H54 (cell line): Measurements from ENCODE around the gene RHOB.
A peak's percentile ranks its signal among the peaks of the same experiment; 100 is the strongest.

Source experiments
- DNase-seq: peaks from one replicate; pipeline ENCODE4 v3.0.0; 2011; ENCODE audit warnings: low spot score, mixed read lengths; ENCODE audit not compliant: insufficient read length
- FAIRE-seq: peaks from 3 replicates; lab custom pipeline; 2011; peaks lifted over from hg19 to GRCh38; lab: Jason Lieb, UNC
- POLR2A ChIP-seq: IDR thresholded peaks from 2 replicates; pipeline ENCODE4 v1.6.1; 2011; ENCODE audit warnings: low read depth, mild to moderate bottlenecking, low read length

Gene RHOB

DNA sequence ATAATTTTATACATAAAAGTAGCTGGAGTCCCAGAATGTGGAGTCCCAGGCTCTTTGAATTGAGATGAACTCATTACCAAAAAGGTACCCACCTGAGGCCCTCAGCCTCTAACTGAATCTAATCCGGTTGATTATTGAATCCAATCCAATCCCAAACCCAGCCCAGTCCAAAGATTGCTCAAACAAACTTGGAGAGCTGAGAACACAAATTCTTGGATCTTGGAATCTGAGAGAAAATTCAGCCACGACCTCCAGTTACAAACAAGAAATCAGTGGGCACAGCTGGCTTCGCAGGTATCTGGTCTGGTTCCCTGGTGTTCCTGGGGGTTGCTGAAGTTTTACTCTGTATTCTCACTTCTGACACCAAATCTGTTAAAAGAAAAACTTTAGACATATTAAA is 28.4 kb upstream of the RHOB start:
- DNase-seq (no peak), FAIRE-seq (no peak)
- TF ChIP-seq POLR2A: no peak

DNA sequence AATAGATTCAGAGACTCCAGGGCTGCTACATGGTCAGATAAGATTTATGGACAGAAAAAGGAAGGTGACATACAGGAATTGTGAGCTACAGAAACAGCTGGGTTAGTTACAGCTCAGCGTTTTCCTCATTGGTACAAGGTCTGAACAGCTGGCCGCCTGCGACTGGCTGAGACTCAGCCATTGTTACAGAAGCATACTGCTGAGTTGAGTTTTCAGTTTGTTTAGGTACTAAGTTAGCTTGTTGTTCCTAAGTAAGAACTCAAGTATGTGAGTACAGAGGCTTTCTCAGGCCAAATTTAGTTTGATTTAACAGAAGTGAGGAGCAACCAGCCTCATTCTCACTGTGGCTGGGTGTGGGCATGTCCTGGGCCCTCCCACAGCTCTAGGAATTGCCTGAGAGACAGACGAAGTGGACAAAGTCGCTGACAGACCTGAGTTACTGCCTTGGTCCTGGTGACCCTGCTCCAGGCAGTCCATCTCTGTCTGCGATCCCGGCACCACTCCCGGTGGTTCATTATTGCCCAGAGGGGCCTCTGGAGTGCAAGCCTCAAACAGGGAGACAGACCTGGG is 27.8 kb upstream of the RHOB start:
- DNase-seq (no peak), FAIRE-seq (no peak)
- no peak for TF ChIP-seq POLR2A

DNA sequence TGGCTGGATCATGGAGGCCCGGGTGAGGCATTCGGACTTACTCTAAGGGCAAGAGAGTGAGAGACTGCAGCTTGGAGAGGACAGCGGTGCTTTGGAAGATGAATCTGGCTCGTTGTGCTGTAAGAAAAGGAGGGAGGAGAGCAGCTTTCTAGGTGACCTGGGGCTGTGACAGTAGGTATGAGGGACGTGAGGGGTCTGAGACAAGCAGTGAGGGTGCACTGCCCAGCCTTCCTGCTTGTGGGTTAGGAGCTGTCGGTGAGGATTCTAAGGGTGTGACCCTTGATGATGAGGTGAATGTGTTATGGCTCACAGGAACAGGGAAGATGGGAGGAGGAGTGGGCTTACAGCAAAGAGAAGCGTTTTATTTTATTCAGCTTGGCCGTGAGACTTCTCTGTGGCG is 27.1 kb upstream of the RHOB start:
- no peak for DNase-seq
- no peak for TF ChIP-seq POLR2A
- no peak for FAIRE-seq

DNA sequence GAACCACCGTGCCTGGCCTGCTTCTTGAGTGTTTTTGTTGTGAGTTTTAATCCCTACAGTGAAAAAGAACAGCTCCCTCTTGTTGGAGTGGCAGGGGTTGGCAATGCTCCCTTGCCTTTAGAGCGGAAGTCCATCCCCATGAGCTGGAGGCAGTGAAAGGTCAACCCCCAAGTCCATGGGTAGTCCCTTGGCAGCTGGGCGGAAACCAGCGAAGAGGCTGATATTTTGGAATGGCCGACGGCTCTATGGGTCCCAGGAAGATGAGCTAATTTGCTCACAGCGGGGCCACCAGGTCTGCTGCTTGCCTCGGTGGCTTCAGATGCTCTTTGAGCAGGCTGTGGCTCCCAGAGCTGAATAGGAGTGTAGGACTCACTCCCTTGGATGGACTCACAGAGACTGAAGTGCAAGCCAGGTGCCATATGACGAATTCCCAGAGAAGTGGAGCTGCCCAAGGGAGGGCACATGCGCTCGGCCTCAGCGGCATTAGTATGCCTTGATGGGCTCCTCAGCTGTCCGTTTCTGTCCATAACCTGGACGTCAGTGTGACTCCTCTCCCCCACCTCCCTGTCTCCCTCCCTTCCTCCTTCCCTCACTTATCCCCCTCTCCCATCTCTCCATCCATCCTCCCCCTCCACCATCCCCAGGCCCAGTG is 25.4 kb upstream of the RHOB start:
- no peak for TF ChIP-seq POLR2A
- DNase-seq (no peak), FAIRE-seq (no peak)

DNA sequence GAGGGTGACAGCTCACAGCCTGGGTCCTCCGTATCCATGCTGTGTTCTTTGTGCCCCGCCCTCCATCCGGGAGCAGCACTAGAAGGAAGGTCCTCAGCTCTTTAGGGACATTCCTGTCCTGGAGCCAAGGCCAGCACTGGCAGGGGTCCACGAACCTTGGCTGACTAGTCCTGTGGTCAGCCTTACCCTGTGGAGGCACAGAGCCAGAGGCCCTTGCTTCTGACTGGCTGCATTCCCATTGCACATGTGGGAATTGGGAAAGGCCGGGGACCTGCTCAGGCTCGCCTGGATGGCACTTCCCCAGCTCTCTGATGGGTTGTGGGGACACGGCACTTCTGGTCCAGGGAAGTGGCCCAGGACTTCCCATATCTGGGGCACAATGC is 24.9 kb upstream of the RHOB start:
- DNase-seq (peak; percentile 52), FAIRE-seq (no peak)
- no peak for TF ChIP-seq POLR2A

DNA sequence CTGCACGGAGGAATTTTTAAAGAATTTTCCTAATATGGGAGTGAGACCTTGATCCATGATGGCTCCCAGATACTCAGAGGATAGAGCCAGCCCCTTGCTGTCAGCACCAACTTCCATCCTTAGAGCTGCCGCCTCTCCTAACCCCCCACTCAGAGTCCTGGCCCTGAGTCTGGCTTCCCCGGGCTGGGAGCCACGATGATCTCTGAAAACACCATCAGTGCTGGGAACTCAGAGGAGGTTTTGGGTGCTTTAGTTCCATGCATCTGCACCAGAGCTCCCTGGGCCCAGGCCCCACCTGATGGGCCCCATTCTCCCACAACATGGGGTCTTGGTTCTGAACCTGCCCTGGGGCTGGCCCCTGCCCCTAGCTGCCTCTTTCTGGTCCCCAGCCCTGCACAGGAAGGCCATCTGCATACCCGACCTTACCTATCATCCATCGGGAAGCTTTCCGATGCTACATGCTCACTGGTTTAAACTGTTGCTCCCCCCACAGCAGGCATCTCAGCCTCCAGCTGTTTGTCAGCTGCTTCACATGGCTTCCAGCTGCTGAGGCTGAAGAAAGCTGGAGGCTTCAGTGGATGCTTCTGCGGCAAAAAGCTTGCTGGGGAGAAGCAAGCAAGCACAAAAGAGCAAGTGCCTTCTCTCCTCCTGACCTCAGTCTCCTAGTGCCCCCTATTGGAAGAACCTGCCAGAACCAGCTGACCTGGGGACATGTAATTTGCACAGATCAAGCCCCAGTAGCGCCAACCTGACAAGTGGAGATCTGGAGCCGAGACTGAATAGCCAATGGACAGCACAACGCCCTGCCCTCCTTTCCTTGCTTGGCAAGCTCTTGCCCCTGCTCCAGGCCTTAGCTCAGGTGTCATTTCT is 24.2 kb upstream of the RHOB start:
- no peak for FAIRE-seq

DNA sequence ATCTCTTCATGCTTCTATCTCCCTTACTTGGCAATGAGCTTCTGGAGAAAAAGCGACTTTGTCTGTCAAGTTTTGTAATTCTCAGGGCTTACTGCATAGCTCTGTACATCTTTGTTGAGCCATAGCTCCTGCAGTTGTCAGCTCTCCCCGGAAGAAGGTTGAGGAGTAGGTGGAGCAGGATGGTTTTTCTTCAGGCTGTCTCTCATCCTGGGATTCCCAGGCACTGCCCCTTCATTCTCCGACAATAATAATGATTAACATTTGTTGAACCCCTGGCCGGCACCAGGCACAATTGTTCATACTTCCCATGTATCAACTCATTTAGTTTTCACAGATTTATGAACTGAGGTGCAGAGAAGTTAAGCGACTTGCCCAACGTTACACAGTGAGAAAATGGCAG is 23.5 kb upstream of the RHOB start:
- TF ChIP-seq POLR2A: no peak
- FAIRE-seq (no peak), DNase-seq (no peak)

More for the DNA sequence above, 24.2 kb upstream of the RHOB start:
- no peak for DNase-seq
- no peak for TF ChIP-seq POLR2A

DNA sequence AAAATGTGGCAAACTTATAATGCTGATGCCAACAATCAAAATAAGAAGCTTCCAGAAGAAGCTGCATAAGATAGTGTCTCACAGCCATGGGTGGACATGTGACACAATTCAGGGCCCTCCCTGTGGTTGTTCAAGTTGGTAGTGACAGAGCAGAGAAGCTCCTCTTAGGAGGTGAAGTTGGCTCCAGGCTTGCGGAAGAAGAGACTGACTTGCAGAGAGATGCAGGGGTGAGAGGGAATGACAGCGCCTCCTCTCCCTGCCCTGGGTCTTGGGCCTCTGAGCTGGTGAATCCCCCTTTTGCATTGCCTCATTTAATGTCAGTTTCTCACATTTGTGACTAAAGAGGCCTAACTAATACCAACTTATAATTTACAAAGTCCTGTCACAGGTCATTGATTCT is 23.0 kb upstream of the RHOB start:
- FAIRE-seq: no peak
- TF ChIP-seq POLR2A: no peak
- no peak for DNase-seq

DNA sequence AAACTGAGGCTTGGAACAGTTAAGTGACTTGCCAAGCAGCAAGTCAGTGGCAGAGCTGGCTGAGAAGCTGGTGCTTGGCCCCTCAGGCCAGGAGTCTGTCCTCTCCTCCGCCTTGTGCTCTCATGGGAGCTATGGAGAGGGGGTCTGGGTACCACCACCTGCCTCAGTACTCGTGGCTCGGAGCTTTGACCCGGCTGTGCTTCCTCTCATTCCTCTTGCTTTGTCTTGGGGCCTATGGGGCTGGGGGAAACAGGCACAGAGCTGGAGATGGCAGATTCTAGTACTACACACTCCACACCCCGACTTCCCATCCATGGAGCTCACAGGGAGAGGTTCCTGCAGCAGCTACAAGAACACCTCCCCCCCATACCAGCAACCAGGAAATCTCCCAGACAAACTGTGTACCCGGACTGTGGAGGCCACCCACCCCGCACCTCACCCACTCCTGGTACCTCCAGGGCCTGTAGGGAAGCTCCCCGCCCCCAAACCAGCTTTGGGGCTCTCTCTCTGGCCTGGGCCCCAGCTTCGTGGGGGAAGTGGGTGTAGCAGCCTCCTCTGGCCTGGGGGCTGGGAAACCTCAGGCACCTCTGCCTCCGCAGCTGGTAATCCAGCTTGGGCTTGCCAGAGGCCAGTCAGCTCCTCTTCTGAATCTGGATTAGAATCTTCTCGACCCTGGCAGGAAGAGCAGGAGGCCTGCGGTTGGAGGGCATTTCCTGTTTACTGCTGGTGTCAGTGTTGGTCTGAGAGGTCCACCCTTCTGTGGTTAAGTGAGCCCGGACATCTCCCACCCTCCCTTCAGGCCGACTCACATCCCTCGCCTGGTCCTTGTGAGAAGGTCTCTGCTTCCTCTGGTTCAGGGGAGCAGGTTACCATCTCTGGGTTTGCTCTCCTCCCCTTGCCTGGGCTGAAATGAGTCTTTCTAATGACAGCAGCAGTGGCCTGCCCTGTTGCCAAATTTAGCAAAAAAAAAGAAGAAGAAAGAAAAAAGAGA is 22.3 kb upstream of the RHOB start:
- no peak for TF ChIP-seq POLR2A
- DNase-seq: peak; percentile 42
- FAIRE-seq: no peak

DNA sequence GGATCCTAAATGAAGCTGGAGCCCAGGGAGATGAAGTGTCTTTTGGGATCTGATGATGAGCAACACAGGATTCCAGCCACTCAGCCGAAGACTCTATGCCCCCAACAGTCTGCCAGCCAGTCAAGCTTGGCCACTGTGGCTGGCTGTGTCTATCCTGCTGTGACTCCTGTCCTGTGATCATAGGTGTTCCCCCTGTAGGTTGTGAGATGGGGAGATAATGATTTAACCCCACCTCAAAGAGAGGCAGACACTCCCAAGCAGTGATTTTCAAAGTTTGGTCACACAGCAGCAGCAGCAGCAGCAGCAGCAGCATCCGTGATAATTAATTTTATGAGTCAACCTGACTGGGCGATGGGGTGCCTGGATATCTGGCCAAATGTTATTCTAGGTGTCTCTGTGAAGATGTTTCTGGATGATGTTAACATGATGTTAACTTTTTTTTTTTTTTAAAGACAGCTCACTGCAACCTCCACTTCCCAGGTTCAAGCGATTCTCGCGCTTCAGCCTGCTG is 21.4 kb upstream of the RHOB start:
- no peak for FAIRE-seq
- DNase-seq: no peak
- TF ChIP-seq POLR2A: no peak

DNA sequence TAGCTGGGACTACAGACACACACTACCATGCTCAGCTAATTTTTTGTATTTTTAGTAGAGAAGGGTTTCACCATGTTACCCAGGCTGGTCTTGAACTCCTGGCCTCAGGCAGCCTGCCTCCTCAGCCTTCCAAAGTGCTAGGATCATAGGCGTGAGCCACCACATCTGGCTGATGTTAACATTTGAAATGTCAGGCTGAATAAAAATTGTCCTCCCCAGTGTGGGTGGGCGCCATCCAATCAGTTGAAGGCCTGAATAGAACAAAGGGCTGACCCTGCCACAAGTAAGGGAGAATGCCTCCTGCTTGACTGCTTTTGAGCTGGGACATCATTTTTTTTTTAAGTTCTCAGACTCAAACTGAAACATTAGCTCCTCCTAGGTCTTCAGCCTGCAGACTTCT is 21.0 kb upstream of the RHOB start:
- no peak for TF ChIP-seq POLR2A
- FAIRE-seq (no peak), DNase-seq (no peak)

DNA sequence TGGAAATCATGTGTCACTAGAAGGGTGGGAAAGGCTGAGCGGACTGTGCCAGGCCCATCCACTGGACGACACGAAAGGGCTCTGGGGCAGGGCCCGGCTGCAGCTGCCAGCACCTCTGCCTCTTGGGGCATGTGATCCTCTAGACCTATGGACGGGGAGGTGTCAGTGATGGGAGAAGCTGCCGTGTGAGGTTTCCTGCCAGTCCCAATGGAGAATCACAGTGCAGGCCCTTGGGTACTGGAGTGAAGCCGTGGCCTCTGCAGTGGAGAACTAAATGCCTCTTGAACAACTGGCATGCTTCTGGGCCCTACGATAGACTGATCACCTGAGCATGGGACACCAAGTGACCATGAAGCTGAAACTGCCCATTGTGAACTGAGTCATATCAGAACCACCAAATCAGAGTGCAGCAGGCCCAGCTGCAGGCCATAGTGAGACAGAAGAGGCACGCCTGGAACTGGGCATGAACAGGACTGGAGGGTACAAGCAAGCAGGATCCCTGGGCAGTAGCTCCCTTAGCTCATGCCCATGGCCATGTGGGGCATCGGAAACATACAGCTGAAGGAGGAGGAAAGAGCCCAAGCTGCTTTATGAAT is 18.8 kb upstream of the RHOB start:
- FAIRE-seq (no peak), DNase-seq (no peak)
- TF ChIP-seq POLR2A: no peak
